Mammary microvascular endothelial cell (primary cell): Measurements from ENCODE around the gene PCP2. TPM values are rescaled to one million over a fixed set of nuclear protein-coding genes. Genes with fewer than 3 reads are reported as not detected.

Source experiments
- total RNA-seq: library from RNA; depleted of rRNA; stranded (reverse); fragments of >200 nt; gene quantifications from 2 replicates; pipeline ENCODE4 v1.2.3, GENCODE V29; 2015

PCP2 gene
- not detected in 2 replicates for total RNA-seq

GRCh38 chr19:7633698-7634097, at the start of gene PCP2:
Gene PCP2, minus strand, starts transcription at chr19:7633719. Its CDS starts 262 bp downstream, at chr19:7633457.

GRCh38 chr19:7680606-7681339, 47.3 kb upstream of the PCP2 start, which contains the start of gene TRAPPC5:
Gene TRAPPC5, plus strand, starts transcription at chr19:7680833. Its CDS starts 1,421 bp downstream, at chr19:7682254.

GRCh38 chr19:7676854-7677253, 43.3 kb upstream of the PCP2 start, which contains the start of gene MCEMP1:
Gene MCEMP1, plus strand, starts transcription at chr19:7677090. Its CDS starts 31 bp downstream, at chr19:7677121.

GRCh38 chr19:7668842-7669241, 35.3 kb upstream of the PCP2 start, which contains the start of gene RETN:
Gene RETN, plus strand, starts transcription at chr19:7669049. Its CDS starts 278 bp downstream, at chr19:7669327.

GRCh38 chr19:7636691-7637373, 3.3 kb upstream of the PCP2 start, which contains the start of gene STXBP2:
Gene STXBP2, plus strand, starts transcription at chr19:7637110. Its CDS starts 40 bp downstream, at chr19:7637150.

GRCh38 chr19:7629347-7630054, 4.0 kb downstream of the PCP2 start, which contains the start of the genes PET100 and XAB2:
Gene PET100, plus strand, starts transcription at chr19:7629793. Its CDS starts 41 bp downstream, at chr19:7629834.
Gene XAB2, minus strand, starts transcription at chr19:7629545. Its CDS starts 18 bp downstream, at chr19:7629527.

GRCh38 chr19:7595466-7596133, 37.9 kb downstream of the PCP2 start, which contains the start of gene CAMSAP3:
Gene CAMSAP3, plus strand, starts transcription at chr19:7595863. Its CDS starts 140 bp downstream, at chr19:7596003.

Other genes starting within 250 kb of the PCP2 start
- 1.1 and 2.1 TPM in 2 replicates for gene PEX11G, start 144.7 kb downstream of the PCP2 start, total RNA-seq
- 26.2 and 26.8 TPM in 2 replicates for gene ZNF358, start 117.6 kb downstream of the PCP2 start, total RNA-seq
- 6.3 and 8.0 TPM in 2 replicates for gene MCOLN1, start 111.1 kb downstream of the PCP2 start, total RNA-seq
- 108 and 110 TPM in 2 replicates for gene PNPLA6, start 98.0 kb downstream of the PCP2 start, total RNA-seq
- 0.10 TPM in 1 of 2 replicates, not detected in the other for gene CAMSAP3, start 37.9 kb downstream of the PCP2 start, total RNA-seq
- 31.4 and 33.1 TPM in 2 replicates for gene XAB2, start 4.2 kb downstream of the PCP2 start, total RNA-seq
- 14.0 and 21.4 TPM in 2 replicates for gene PET100, start 3.9 kb downstream of the PCP2 start, total RNA-seq
- gene STXBP2, start 3.4 kb upstream of the PCP2 start, total RNA-seq, result 21.4 and 27.1 TPM in 2 replicates
- not detected in 2 replicates for gene RETN, start 35.3 kb upstream of the PCP2 start, total RNA-seq
- not detected in 2 replicates for gene MCEMP1, start 43.4 kb upstream of the PCP2 start, total RNA-seq
- 129 and 159 TPM in 2 replicates for gene TRAPPC5, start 47.1 kb upstream of the PCP2 start, total RNA-seq
- not detected in 2 replicates for gene FCER2, start 68.4 kb upstream of the PCP2 start, total RNA-seq
- gene CLEC4G, start 98.4 kb upstream of the PCP2 start, total RNA-seq, result not detected in 2 replicates
- not detected in 2 replicates for gene CD209, start 113.8 kb upstream of the PCP2 start, total RNA-seq
- 0.20 TPM in 1 of 2 replicates, not detected in the other for gene CLEC4M, start 129.5 kb upstream of the PCP2 start, total RNA-seq
- 19.7 and 21.1 TPM in 2 replicates for gene EVI5L, start 196.5 kb upstream of the PCP2 start, total RNA-seq
- not detected in 2 replicates for gene PRR36, start 240.7 kb upstream of the PCP2 start, total RNA-seq